ENCODE results near the gene ACCS.
A peak's percentile ranks its signal among the peaks of the same experiment; 100 is the strongest.

The ACCS gene

DNA sequence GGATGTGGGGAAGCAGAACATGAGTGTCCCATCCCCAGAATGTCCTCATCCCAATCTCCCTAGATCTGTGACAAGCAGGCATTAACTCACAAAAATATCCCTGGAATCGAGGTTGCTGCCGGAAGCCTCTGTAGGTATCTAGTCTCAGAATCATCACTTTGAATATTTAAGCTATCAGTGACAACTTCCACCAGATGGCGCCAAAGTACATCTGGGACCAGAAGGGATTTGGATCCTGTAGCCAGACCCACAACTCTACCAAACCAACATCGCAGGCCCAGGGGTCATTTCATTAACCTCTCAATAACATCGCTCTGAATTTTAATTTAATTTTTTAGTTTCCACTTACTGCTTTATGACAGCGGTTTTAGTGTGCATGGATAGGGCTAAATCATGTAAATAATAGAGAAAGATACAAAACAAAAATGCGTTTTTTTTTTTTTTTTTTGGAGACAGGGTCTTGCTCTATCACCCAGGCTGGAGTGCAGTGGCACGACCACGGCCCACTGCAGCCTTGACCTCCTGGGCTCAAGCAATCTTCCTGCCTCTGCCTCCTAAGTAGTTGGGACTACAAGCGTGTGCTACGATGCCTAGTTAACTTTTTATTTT lies 28.3 kb downstream of the ACCS start:
- peak; percentile 87 for DNase-seq

GRCh38 chr11:44095506-44096359 lies 29.7 kb downstream of the ACCS start, which contains the start of gene EXT2:
TSS of gene EXT2 (plus strand) at chr11:44095678. CDS start at chr11:44107713, 12,035 bp downstream.
- peak; percentile 91 for DNase-seq

- DNase-seq, result no peak
Observed at GRCh38 chr11:44096360-44097185, 30.5 kb downstream of the ACCS start.

- DNase-seq, result no peak
Observed at GRCh38 chr11:44097821-44098220, 31.8 kb downstream of the ACCS start.

DNA sequence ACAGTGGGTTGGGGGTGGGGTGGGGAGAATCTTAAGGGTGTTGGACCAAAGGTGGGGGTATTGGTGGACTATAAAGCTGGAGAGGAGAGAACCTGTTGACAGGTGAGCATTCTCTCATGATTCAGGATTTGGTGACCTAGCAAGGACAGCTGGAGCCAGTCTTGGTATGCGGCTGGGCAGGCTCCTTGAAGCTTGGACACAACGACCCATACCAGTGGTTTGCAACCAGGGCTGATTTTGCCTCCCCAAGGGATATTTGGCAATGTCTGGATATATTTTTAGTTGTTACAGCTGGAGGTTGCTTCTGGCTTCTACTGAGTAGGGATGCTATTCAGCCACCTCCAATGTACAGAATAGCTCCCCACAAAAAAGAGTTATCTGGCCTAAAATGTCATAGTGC lies 35.0 kb downstream of the ACCS start:
- DNase-seq, result no peak

- no peak for DNase-seq
Observed at GRCh38 chr11:44104481-44105294, 38.6 kb downstream of the ACCS start.

GRCh38 chr11:44108260-44108659 lies 42.2 kb downstream of the ACCS start:
- no peak for DNase-seq

DNA sequence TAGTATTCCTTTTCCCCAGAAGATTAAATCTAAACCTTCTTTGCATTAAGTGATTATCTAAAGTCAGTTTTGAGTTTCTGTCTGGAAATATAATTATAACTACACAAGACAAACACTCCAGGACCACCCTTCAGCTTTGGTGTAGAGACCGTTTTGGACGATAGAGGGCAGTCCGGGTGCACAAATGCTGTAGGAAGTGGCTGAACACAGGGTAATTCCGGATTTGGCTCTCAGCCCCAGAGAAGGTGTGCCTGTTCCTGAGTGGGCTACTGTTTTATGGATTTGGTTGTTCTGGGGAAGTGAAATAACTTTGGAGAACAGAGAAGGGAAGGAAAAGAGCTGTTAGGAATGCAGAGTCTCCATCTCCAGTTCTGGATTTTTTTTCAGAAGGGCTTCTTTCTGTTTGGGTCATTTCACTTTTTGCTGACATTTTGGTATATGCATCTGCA lies 44.2 kb downstream of the ACCS start:
- DNase-seq, result peak; percentile 21

- no peak for DNase-seq
Observed at GRCh38 chr11:44112091-44112821, 46.2 kb downstream of the ACCS start.

GRCh38 chr11:44113018-44113417 lies 46.9 kb downstream of the ACCS start:
- DNase-seq, result no peak

GRCh38 chr11:44113572-44113971 lies 47.5 kb downstream of the ACCS start:
- no peak for DNase-seq

- DNase-seq, result no peak
Observed at GRCh38 chr11:44116234-44116830, 50.3 kb downstream of the ACCS start.

DNA sequence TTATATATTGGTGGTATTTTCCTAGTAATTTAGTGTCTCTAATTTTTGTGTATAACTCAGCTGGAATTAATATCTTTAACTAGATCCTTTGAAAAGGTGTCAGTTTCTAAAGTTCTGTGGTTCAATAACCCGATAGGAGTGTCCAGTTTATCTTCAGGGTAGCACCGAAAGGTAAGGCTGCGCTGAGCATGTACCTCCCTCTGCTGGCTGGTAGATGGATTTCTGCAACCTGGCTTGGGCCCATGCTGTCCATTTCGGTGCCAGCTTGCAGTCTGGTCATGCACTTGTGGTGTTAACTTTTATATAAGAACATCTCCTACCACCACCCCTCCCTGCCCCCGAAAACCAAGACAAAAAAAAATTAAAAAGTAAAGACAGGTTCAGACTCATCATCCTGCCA lies 54.1 kb downstream of the ACCS start:
- DNase-seq, result no peak

GRCh38 chr11:44125598-44125997 lies 59.5 kb downstream of the ACCS start:
- no peak for DNase-seq

- no peak for DNase-seq
Observed at GRCh38 chr11:44126304-44126703, 60.2 kb downstream of the ACCS start.

GRCh38 chr11:44127130-44127529 lies 61.1 kb downstream of the ACCS start:
- no peak for DNase-seq

DNA sequence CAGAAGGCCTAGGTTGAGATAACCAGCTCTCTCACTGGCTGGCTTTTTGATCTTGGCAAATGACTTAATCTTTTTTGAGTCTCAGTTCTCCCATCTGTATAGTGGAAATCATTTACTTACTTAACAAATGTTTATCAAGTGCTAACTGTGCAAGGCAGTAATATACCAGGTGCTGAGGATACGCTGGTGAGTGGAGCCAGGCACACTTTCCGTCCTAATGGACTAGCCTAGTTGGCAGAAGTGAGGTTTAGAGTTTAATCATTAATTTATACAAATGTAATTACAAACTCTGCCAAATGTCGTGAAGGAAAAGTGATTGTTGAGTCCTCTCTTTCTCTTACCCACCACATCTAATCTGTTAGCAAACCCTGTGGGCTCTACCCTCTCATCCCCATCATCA lies 62.7 kb downstream of the ACCS start:
- no peak for DNase-seq

GRCh38 chr11:44130751-44131150 lies 64.7 kb downstream of the ACCS start:
- DNase-seq, result peak; percentile 2

GRCh38 chr11:44133335-44133946 lies 67.4 kb downstream of the ACCS start:
- peak; percentile 32 for DNase-seq

All from midbrain (tissue), 1 donor.